Measurements from ENCODE around the gene ZNF433. TPM values are rescaled to one million over a fixed set of nuclear protein-coding genes. Genes with fewer than 3 reads are reported as not detected.

Gene ZNF433
- total RNA-seq, 4 donors from 2014 or later = 2.9 to 5.9 (median 3.4) TPM

DNA sequence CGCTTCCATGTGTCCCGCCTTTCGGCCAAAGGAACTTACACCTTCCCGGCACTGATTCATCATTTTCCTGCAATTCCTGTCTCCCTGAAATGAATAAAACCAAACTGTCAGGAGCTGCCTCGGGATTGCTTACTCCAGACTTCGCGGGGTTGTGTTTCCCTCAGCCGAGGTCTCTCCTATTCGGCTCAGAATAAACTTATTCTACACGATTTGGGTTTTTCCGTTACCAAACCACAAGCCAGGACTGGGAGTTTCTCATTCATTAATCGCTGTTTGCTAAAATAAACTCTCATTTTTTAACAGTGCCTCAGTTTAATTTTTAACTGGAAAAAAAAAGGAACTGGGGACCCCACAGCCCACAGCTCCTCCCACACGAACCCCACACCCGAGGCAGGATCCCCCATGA is 16.6 kb upstream of the ZNF433 start:
- TF ChIP-seq, protein P1, sequence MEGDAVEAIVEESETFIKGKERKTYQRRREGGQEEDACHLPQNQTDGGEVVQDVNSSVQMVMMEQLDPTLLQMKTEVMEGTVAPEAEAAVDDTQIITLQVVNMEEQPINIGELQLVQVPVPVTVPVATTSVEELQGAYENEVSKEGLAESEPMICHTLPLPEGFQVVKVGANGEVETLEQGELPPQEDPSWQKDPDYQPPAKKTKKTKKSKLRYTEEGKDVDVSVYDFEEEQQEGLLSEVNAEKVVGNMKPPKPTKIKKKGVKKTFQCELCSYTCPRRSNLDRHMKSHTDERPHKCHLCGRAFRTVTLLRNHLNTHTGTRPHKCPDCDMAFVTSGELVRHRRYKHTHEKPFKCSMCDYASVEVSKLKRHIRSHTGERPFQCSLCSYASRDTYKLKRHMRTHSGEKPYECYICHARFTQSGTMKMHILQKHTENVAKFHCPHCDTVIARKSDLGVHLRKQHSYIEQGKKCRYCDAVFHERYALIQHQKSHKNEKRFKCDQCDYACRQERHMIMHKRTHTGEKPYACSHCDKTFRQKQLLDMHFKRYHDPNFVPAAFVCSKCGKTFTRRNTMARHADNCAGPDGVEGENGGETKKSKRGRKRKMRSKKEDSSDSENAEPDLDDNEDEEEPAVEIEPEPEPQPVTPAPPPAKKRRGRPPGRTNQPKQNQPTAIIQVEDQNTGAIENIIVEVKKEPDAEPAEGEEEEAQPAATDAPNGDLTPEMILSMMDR (IDR thresholded peaks at IDR 0.05; ENCODE audit: low read depth) = no peak

DNA sequence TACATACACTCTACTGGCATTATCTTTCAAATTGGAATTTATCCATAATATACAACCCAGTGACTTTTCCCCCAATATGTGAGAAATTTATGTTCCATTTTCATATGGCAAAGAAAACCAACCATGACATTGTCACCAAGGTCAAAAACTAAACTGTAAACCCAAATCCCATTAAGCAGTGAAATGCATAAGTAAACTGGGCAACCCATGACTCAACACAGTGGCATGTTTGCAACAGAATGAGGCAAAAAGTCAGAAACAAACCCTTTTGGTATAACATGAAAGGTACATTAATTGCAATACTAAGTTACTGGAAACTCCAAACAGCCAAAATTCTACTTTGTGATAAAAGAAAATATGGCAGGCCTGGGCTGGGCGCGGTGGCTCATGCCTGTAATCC is 12.4 kb upstream of the ZNF433 start:
- TF ChIP-seq, protein P1 (IDR thresholded peaks at IDR 0.05; ENCODE audit: low read depth) = no peak

DNA sequence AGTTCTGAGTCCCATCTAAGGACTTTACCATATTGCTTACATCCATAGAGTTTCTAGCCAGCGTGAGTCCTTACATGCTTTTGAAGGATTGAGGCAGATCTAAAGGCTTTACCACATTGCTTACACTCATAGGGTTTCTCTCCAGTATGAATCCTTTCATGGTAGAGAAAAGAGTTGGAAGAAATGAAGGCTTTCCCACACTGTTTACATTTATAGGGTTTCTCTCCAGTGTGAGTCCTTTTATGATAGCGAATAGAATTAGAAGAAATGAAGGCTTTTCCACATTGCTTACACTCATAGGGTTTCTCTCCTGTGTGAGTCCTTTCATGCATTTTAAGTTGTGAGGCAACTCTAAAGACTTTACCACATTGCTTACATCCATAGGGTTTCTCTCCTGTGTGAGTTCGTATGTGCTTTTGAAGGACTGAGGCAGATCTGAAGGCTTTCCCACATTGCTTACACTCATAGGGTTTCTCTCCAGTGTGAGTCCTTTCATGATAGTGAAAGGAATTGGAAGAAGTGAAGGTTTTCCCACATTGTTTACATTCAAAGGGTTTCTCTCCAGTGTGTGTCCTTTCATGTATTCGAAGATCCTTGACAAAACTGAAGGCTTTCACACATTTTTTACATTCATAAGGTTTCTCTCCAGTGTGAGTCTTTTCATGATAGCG is 8.4 kb upstream of the ZNF433 start:
- TF ChIP-seq, protein P1 (IDR thresholded peaks at IDR 0.05; ENCODE audit: low read depth) = no peak

DNA sequence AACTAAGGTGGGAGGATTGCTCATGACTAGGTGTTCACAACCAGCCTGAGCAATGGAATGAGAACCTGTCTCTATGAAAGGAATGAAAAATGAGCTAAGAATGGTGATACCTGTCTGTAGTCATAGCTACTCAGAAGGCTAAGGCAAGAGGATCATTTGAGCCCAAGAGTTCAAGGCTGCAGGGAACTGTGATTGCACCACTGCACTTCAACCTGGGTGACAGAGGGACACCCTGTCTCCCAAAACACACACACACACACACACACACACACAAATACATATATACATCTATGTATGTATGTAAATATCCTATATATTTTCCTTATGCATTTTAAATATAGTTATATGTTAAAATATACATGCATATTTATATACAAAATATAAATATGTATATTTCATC is 7.4 kb upstream of the ZNF433 start:
- TF ChIP-seq, protein P1 (IDR thresholded peaks at IDR 0.05; ENCODE audit: low read depth) = no peak

DNA sequence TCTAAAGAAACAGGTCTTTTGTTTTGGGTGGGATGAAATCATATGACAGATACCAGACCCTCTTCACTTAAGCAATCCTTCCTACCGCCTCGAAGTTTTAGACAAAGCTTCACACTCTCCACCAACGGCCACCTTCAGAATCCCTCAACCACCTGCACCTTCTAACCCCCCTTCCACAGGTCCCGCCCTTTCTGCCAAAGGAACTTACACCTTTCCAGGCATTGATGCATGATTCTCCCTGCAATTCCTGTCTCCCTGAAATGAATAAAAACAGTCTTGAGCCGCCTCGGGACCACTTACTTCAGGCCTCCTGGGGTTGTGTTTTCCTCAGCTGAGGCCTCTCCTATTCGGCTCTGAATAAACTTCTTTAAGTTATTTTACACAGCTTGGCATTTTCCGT is 859 bp downstream of the ZNF433 start:
- TF ChIP-seq, protein P1 (IDR thresholded peaks at IDR 0.05; ENCODE audit: low read depth) = no peak

DNA sequence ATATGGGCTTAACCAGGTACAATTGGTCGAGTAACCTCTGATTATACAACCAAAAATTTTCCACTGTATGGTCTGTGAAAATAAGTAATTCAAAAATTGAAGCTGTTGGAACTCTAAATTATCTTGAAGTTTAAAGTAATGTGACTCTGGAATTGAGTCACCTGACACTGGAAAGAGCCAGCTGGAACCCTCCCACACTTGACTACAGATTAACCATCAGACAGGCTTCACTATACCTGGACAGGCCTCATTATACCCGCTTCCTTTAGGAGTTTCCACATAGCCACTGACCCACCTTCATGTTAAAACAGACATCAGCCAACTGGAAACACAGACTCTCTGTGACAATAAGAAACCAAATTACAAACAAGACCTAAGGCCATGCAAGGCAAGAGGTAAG is 1.3 kb downstream of the ZNF433 start:
- TF ChIP-seq, protein P1 (IDR thresholded peaks at IDR 0.05; ENCODE audit: low read depth) = no peak

DNA sequence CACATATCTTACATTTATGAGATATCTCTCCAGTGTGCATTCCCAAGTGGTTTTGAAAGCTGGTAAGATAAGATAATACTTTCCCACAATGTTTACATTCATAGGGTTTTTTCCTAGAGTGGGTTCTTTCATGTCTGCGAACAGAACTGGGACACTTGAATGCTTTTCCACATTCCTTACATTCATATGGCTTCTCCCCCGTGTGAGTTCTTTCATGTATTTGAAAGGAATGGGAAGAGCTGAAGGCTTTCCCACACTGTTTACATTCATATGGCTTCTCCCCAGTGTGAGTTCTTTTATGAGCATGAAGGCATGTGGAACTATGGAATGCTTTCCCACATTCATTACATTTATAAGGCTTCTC is 19.7 kb downstream of the ZNF433 start:
- TF ChIP-seq, protein P1 (IDR thresholded peaks at IDR 0.05; ENCODE audit: low read depth) = no peak

Measured in subcutaneous adipose tissue (tissue), 4 donors.